ENCODE data around the gene PLXND1. TPM values are rescaled to one million over a fixed set of nuclear protein-coding genes. Genes with fewer than 3 reads are reported as not detected.
A peak's percentile ranks its signal among the peaks of the same experiment; 100 is the strongest.

Gene PLXND1
- total and polyA plus RNA-seq, 9 donors = 21.6 to 120 (median 57.1) TPM

DNA sequence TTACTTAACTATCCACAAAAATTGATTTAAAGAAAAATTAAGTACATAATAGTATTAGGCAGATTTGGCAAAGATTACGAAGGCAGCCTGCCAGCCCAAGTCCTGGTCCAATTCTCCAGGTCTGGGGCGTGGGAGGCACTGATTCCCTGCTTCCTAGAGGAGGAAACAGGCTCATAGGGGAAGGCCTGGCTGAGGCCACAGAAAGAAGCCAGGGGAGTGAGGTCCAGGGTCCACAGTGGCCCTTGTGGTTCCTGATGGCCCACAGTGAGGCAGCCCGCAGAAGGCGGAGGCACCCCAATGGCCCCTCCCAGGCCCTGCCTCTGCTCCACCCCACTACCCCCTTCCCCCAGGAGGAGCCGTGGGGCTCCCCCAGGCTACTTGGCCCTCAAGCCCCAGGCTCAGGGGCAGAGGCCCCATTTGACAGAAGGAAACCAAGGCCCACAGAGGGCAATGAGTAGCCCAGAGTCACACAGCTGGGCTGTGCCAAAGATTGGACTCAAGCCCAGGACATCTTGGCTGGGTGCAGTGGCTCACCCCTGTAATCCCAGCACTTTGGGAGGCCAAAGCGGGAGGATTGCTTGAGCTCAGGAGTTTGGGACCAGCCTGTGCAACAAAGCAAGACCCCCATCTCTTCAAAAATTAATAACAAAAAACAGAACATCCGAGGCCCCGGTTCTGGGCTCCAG, 42.5 kb downstream of the PLXND1 start:
- TF ChIP-seq POLR2A (IDR thresholded peaks at IDR 0.05) (no peak), EP300 (IDR thresholded peaks at IDR 0.05) (no peak)
- TF ChIP-seq, protein P1, sequence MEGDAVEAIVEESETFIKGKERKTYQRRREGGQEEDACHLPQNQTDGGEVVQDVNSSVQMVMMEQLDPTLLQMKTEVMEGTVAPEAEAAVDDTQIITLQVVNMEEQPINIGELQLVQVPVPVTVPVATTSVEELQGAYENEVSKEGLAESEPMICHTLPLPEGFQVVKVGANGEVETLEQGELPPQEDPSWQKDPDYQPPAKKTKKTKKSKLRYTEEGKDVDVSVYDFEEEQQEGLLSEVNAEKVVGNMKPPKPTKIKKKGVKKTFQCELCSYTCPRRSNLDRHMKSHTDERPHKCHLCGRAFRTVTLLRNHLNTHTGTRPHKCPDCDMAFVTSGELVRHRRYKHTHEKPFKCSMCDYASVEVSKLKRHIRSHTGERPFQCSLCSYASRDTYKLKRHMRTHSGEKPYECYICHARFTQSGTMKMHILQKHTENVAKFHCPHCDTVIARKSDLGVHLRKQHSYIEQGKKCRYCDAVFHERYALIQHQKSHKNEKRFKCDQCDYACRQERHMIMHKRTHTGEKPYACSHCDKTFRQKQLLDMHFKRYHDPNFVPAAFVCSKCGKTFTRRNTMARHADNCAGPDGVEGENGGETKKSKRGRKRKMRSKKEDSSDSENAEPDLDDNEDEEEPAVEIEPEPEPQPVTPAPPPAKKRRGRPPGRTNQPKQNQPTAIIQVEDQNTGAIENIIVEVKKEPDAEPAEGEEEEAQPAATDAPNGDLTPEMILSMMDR (IDR thresholded peaks at IDR 0.05) = no peak
- no peaks in the 10 kb centered on the region for H3K9me3 ChIP-seq
- WGBS, 3 donors = 55 to 62% (median 62%) methylated on average over 7 to 8 of the region's 8 CpGs
- peak overlapping the region; percentile 39 to 49 for H3K27ac ChIP-seq
- H3K27me3 ChIP-seq = no peaks in the 10 kb centered on the region
- no peak for DNase-seq
- no peaks in the 10 kb centered on the region for H3K36me3 ChIP-seq
- H3K4me1 ChIP-seq (ENCODE audit: insufficient read depth) = peaks cover 24% of the 10 kb centered on the region
- H3K4me3 ChIP-seq = no peak overlapping the region
- intact Hi-C loops (cut with DNase I) = loop anchor here in 2 of 4 donors (5.0 to 10.0 kb wide), 3 partner anchors 33 to 72 kb away; no protein-coding TSS in a partner anchor

DNA sequence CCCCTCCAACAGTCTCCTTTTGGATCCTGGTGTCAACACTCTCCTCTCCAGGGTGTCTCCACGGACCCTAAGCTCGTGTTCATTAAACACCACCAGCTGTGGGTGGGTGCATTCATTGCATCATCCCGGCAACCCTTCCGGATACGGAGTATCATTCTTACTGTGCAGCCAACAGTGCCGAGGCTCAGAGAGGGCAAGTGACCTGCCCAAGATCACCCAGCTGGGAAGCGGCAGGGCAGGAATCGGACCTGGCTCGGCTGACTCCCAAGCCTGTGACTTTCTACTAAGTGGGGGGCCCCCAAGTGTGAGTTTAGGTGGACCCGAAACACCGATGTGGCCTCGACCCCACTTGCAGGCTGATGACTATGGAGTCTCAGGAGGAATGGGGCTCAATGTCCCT, 43.1 kb downstream of the PLXND1 start:
- H3K9me3 ChIP-seq = no peaks in the 10 kb centered on the region
- H3K4me3 ChIP-seq = no peak overlapping the region
- peaks cover 24% of the 10 kb centered on the region for H3K4me1 ChIP-seq (ENCODE audit: insufficient read depth)
- TF ChIP-seq, protein P1 (IDR thresholded peaks at IDR 0.05) = no peak
- TF ChIP-seq POLR2A (IDR thresholded peaks at IDR 0.05) = no peak
- TF ChIP-seq EP300 (IDR thresholded peaks at IDR 0.05) = no peak
- H3K36me3 ChIP-seq = no peaks in the 10 kb centered on the region
- H3K27me3 ChIP-seq = no peaks in the 10 kb centered on the region
- H3K27ac ChIP-seq = no peak overlapping the region
- WGBS, 3 donors = 87 to 92% (median 90%) methylated on average over 12 of the region's 12 CpGs
- intact Hi-C loops (cut with DNase I) = loop anchor here in 2 of 4 donors (5.0 to 10.0 kb wide), 3 partner anchors 34 to 71 kb away; no protein-coding TSS in a partner anchor
- DNase-seq = no peak

DNA sequence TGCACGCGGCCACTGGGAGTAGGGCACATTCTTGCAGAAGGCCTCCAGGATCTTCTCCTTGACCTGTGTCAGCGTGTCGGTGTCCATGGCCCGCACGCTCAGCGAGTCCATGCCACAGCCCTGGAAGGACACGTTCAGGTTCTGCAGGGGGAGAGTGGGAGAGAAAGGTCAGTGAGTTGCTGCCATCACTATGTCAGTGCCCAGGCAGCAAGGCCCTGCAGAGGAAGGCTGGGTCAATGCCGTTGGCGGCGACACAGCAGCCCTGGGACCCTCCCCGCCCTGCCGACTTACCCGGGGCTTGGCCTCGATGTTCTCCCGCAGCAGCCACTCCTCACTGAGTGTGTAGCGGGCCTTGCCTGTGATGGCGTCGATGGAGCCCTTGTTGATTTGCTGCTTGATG, 43.7 kb downstream of the PLXND1 start:
- WGBS, 3 donors = 88 to 89% (median 88%) methylated on average over 13 to 19 of the region's 19 CpGs
- Histone ChIP-seq H3K36me3 (no peaks in the 10 kb centered on the region), H3K4me3 (no peak overlapping the region), H3K9me3 (no peaks in the 10 kb centered on the region), H3K27me3 (no peaks in the 10 kb centered on the region), H3K27ac (no peak overlapping the region), H3K4me1 (ENCODE audit: insufficient read depth) (peaks cover 24% of the 10 kb centered on the region)
- DNase-seq = no peak
- intact Hi-C loops (cut with DNase I) = loop anchor here in 2 of 4 donors (5.0 to 10.0 kb wide), 3 partner anchors 34 to 71 kb away; no protein-coding TSS in a partner anchor
- no peak for TF ChIP-seq POLR2A (IDR thresholded peaks at IDR 0.05)
- TF ChIP-seq EP300 (IDR thresholded peaks at IDR 0.05) = no peak
- TF ChIP-seq, protein P1 (IDR thresholded peaks at IDR 0.05) = no peak

DNA sequence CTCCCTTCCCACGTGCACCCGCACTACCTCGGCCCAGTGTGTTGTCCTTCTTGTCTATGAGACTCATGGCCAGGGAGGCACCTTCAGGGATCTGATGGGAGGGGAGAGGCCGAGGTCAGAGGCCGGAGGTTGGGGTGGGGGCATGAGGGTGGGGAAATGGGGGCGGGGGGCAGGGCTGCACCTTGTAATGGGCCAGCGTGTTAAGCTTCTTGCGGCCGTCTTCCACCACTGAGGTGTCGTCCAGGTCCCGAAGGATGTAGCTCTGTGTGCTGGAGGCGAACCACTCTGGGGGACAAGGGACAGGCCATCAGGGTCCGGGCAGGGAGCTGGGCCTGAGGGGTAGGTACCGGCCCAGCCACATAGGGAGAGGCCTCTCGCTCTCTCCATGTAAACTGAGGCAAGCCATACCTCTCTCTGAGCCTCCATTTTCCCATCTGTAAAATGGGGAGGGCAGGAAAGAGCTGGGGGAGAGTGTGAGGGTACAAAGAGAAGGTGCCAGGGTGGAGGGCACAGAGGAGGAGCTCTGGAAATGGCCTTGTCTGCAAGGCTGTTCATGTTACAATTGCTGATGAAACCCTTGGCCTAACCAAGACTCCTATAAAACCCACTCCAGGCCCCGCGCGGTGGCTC, 44.7 kb downstream of the PLXND1 start:
- peak overlapping the region; percentile 82 to 92 for H3K27ac ChIP-seq
- no peaks in the 10 kb centered on the region for H3K36me3 ChIP-seq
- TF ChIP-seq EP300 (IDR thresholded peaks at IDR 0.05) = no peak
- TF ChIP-seq POLR2A (IDR thresholded peaks at IDR 0.05) = no peak
- TF ChIP-seq, protein P1 (IDR thresholded peaks at IDR 0.05) = no peak
- H3K4me3 ChIP-seq = no peak overlapping the region
- H3K4me1 ChIP-seq (ENCODE audit: insufficient read depth) = peaks cover 15% of the 10 kb centered on the region
- no peaks in the 10 kb centered on the region for H3K27me3 ChIP-seq
- intact Hi-C loops (cut with DNase I) = loop anchor here in 2 of 4 donors (5.0 to 10.0 kb wide), 3 partner anchors 36 to 69 kb away; no protein-coding TSS in a partner anchor
- DNase-seq = no peak
- H3K9me3 ChIP-seq = no peaks in the 10 kb centered on the region
- 75 to 83% (median 80%) methylated on average over 18 of the region's 18 CpGs for WGBS, 3 donors
